Embryonic facial prominence (tissue), 1 donor: Measurements from ENCODE around the gene COL9A2.

Experiments
- DNase-seq: peaks from one replicate; pipeline ENCODE4 v3.0.0-alpha.2; 2016; ENCODE audit errors: extremely low spot score

COL9A2 gene

DNA sequence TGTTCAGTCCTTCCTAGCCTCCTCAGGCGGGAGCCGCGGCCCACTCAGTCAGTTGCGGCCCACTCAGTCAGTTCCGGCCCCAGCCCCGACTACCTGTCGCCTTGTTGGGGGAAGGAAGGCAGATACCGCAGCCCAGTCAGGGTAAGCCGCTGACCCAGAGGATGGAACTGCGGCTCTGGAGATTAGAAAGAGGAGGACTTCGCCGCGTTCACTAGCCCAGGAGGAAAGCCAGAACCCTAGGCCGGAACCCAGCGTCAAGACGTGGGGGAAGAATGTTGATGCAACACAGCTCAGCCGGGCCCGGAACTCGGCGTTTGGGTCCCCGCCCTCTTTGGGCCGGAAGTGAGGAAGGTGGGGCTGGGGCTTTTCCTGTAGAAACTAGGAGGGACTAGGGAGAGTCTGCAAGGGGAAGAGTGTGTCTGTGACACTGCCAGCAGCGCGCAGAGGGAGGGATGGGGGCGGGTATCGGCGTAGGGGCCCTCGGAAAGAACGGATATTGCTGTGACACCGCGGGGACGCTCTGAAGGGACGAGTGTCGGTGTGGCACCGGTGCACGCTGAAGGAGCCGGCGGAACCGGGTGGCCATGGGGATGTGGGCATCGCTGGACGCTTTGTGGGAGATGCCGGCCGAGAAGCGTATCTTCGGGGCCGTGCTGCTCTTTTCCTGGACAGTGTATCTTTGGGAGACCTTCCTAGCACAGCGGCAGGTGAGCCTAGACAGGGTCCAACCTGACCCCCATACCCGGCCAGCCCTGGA, 59.2 kb downstream of the COL9A2 start, which contains the start of gene ZMPSTE24:
TSS of gene ZMPSTE24 (plus strand) at position 549 of the 757 bp plus-strand sequence. CDS start at position 585, 36 bp downstream.
- peak; percentile 93 for DNase-seq

DNA sequence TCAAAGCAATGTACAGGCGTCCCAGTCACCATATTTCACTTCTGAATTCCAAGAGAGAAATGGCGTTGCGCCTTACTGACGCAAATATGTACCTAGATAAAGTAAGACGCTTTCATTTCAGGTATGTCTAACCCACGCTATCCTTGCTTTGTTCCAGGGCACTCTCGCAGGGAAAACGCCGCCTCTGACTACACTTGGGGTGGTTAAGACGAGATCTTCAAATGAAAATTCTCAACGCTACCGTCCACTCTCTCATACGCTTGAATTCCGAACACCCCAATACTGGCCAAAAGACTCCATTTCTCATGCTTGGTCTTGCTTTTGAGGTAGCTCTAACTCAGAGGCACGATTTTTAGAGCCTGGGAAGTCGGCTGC, 59.8 kb downstream of the COL9A2 start:
- DNase-seq = no peak

DNA sequence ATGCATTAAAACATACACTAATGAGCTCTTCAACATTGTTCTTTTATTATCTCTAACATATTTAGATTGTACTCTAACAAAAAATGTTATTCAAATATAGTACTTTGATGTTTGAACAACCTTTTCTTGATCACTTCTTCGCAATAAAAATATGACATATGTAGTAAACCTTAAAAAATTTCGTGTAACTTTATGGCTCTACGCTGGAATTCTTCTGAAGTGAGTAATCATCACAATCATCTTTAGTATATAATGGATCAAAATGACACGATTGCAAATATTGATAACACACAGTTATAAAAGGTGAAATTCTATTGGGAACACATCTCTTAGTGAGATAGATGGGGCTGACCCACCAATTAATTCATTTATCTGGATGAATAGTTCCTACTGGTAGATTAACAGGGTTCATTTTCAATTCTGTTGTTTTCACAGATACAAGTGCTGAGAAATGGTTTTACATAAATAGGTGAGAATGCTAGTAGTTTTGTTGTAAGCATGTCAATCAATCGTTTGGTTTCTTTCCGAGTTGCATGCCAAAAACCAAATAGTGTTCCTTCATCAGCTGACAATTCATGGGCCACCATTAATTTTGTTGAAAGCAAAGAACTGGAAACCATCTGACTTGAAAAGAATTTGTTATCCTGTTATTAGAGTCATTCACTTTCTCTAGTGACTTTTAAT, 60.5 kb downstream of the COL9A2 start:
- no peak for DNase-seq

DNA sequence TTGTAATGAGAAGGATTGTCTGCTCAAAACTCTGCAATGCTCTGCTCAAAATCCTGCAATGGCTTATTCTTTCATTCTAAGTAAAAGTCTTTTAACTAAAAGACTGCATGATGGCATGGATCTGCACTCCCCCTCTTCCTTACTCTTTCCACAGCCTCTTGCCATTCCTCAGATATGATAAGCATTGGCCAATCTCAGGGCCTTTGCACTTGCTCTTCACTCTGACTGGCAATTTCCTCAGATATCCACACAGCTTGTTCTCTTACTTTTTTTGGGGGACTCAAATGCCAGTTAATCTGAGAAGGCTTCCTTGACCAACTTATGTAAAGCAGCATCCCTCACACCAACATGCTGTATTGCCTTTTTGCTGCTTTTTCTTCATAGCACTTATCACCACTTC, 61.9 kb downstream of the COL9A2 start:
- DNase-seq = no peak

DNA sequence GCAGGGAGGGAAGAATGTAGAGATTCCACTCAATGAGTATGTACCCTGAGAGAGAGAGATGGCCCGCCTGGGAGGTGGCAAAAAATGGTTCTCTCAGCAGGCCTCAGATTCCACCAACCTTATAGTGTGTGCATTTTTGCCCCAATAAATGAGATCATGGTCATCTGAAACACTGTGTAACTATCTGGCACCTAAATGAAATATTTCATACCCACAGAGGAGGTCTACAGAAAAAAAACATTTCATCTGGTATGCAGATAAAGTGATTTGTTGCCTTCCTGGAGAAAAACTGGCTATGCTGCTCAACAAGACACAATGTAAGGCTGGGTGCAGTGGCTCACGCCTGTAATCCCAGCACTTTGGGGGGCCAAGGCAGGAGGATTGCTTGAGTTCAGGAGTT, 64.5 kb downstream of the COL9A2 start:
- no peak for DNase-seq

DNA sequence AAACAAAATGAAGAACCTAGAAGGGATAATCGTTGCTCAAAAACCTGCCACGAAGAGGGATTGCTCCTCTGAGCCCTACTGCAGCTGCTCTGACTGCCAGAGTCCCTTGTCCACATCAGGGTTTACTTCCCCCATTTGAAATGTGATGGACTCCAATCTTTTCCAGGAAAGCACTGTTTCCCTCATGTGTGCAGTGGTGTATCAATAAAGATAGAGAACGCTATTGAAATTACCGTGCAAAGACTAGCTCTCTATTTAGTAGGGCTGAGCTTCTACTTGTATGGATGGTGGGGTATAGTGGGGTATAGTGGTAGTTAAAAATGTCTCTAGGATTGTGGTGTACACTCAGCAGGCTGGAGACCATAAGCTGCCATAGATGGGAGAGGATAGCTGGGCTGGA, 65.6 kb downstream of the COL9A2 start:
- no peak for DNase-seq
